ENCODE results near the gene TRIM26. TPM values are rescaled to one million over a fixed set of nuclear protein-coding genes. Genes with fewer than 3 reads are reported as not detected.

TRIM26 gene
- total and polyA plus RNA-seq, 2 donors (not counting 1 experiment from before 2014, with no cell fraction given), result 49.5 to 73.2 TPM

GRCh38 chr6:30180145-30180544, 33.1 kb downstream of the TRIM26 start:
- H3K36me3 ChIP-seq (replicated peaks in 1 of 2; ENCODE audit: control extremely low read depth in 1 of 2, control insufficient read depth in 1 of 2, extremely low read depth in 1 of 2, insufficient read depth in 2 of 2, low read length in 1 of 2), result peaks cover 0 to 5% of the 10 kb centered on the region in 2 experiments
- peaks cover 0 to 26% (median 8%) of the 10 kb centered on the region in 4 experiments for H3K27me3 ChIP-seq (replicated peaks in 1 of 4; ENCODE audit: control extremely low read depth in 1 of 4, control insufficient read depth in 3 of 4, insufficient read depth in 4 of 4, low read length in 3 of 4)
- Mint-ChIP-seq H3K27ac (no peak overlapping the region), H3K4me1 (no peaks in the 10 kb centered on the region), H3K9me3 (ENCODE audit: insufficient read depth) (peaks cover 2% of the 10 kb centered on the region), H3K4me3 (no peak overlapping the region), H3K27me3 (peaks cover 45% of the 10 kb centered on the region)
- no peak for ATAC-seq (ENCODE audit: low read depth)
- H3K27ac ChIP-seq (ENCODE audit: low read length in 2 of 2), result no peak overlapping the region
- no peaks in the 10 kb centered on the region for H4K20me1 ChIP-seq (ENCODE audit: control insufficient read depth, insufficient read depth, low read length, poor library complexity, severe bottlenecking)
- TF ChIP-seq EZH2 (IDR thresholded peaks at IDR 0.05; ENCODE audit: borderline replicate concordance, insufficient read depth, low read depth, low read length, poor library complexity, severe bottlenecking), result no peak
- no peak for TF ChIP-seq CTCF (IDR thresholded peaks at IDR 0.05)
- peaks cover 5 to 9% (median 8%) of the 10 kb centered on the region in 3 donors for H3K9me3 ChIP-seq (ENCODE audit: control extremely low read depth in 1 of 3, control insufficient read depth in 2 of 3, insufficient read depth in 1 of 3, low read length in 2 of 3)
- H2AFZ ChIP-seq (ENCODE audit: insufficient read depth, low read depth, low read length, poor library complexity, severe bottlenecking), result no peak overlapping the region
- POLR2A ChIA-PET, result no interaction called here
- H3K9ac ChIP-seq (ENCODE audit: low read length), result no peak overlapping the region
- CTCF ChIA-PET, result no interaction called here
- no CpG with 5 or more reads among the region's 1 CpG for WGBS (ENCODE audit: insufficient coverage)
- DNase-seq, result no peak
- H3K4me3 ChIP-seq (ENCODE audit: control extremely low read depth in 1 of 5, extremely low read depth in 1 of 5, insufficient read depth in 1 of 5, low read depth in 2 of 5, low read length in 4 of 5), result no peak overlapping the region
- H3K4me2 ChIP-seq (replicated peaks; ENCODE audit: low read depth, low read length, poor library complexity, severe bottlenecking), result no peak overlapping the region
- intact Hi-C loops (cut with micrococcal nuclease), result no loop called here
- H3K4me1 ChIP-seq (ENCODE audit: control insufficient read depth in 2 of 2, insufficient read depth in 2 of 2, low read length in 2 of 2), result no peaks in the 10 kb centered on the region
- no peaks in the 10 kb centered on the region for H3K79me2 ChIP-seq (ENCODE audit: control insufficient read depth, insufficient read depth, low read length)

- CTCF ChIA-PET, result no interaction called here
These were observed 34.4 kb downstream of the TRIM26 start for GRCh38 chr6:30178837-30179236.

More at GRCh38 chr6:30178837-30179236, 34.4 kb downstream of the TRIM26 start:
- H3K79me2 ChIP-seq (ENCODE audit: control insufficient read depth, insufficient read depth, low read length), result no peaks in the 10 kb centered on the region
- no peaks in the 10 kb centered on the region for H4K20me1 ChIP-seq (ENCODE audit: control insufficient read depth, insufficient read depth, low read length, poor library complexity, severe bottlenecking)
- H3K9me3 ChIP-seq (ENCODE audit: control extremely low read depth in 1 of 3, control insufficient read depth in 2 of 3, insufficient read depth in 1 of 3, low read length in 2 of 3), result peaks cover 5 to 9% (median 8%) of the 10 kb centered on the region in 3 donors
- no peak overlapping the region for H3K4me3 ChIP-seq (ENCODE audit: control extremely low read depth in 1 of 5, extremely low read depth in 1 of 5, insufficient read depth in 1 of 5, low read depth in 2 of 5, low read length in 4 of 5)
- ATAC-seq (ENCODE audit: low read depth) (no peak), DNase-seq (no peak)
- no peaks in the 10 kb centered on the region for H3K4me1 Mint-ChIP-seq
- no peak overlapping the region for H2AFZ ChIP-seq (ENCODE audit: insufficient read depth, low read depth, low read length, poor library complexity, severe bottlenecking)
- H3K36me3 ChIP-seq (replicated peaks in 1 of 2; ENCODE audit: control extremely low read depth in 1 of 2, control insufficient read depth in 1 of 2, extremely low read depth in 1 of 2, insufficient read depth in 2 of 2, low read length in 1 of 2), result no peaks in the 10 kb centered on the region
- H3K27me3 ChIP-seq (replicated peaks in 1 of 4; ENCODE audit: control extremely low read depth in 1 of 4, control insufficient read depth in 3 of 4, insufficient read depth in 4 of 4, low read length in 3 of 4), result peaks cover 0 to 26% (median 9%) of the 10 kb centered on the region in 4 experiments
- no peak overlapping the region for H3K27ac ChIP-seq (ENCODE audit: low read length in 2 of 2)
- no peak overlapping the region for H3K27ac Mint-ChIP-seq
- H3K4me3 Mint-ChIP-seq, result no peak overlapping the region
- no peak overlapping the region for H3K4me2 ChIP-seq (replicated peaks; ENCODE audit: low read depth, low read length, poor library complexity, severe bottlenecking)
- no peak for TF ChIP-seq CTCF (IDR thresholded peaks at IDR 0.05)
- TF ChIP-seq EZH2 (IDR thresholded peaks at IDR 0.05; ENCODE audit: borderline replicate concordance, insufficient read depth, low read depth, low read length, poor library complexity, severe bottlenecking), result no peak
- WGBS (ENCODE audit: insufficient coverage), result no CpG with 5 or more reads among the region's 1 CpG
- intact Hi-C loops (cut with micrococcal nuclease), result no loop called here
- peaks cover 2% of the 10 kb centered on the region for H3K9me3 Mint-ChIP-seq (ENCODE audit: insufficient read depth)
- H3K27me3 Mint-ChIP-seq, result peaks cover 56% of the 10 kb centered on the region
- no peaks in the 10 kb centered on the region for H3K4me1 ChIP-seq (ENCODE audit: control insufficient read depth in 2 of 2, insufficient read depth in 2 of 2, low read length in 2 of 2)
- no peak overlapping the region for H3K9ac ChIP-seq (ENCODE audit: low read length)
- POLR2A ChIA-PET, result no interaction called here

Data from B cell (primary cell).